Coronary artery (tissue), 2 donors: Measurements from ENCODE around the gene COL4A4.
"Not testable (repeated sequence)": the region's sequence is repeated elsewhere in the genome, so short reads cannot be mapped to it uniquely, and the experiment has no call there.

Experiments used
- DNase-seq: peaks from one replicate; pipeline ENCODE4 v3.0.0-alpha.2; 2017; ENCODE audit warnings: low spot score
- H3K27ac ChIP-seq, 2 donors: fragments of 200-600 bp; sonication (generic); one replicate each; pipeline ENCODE4 v1.5.1; 2016 to 2019
- H3K4me3 ChIP-seq: fragments of 200-600 bp; sonication (generic); 2 replicates; pipeline ENCODE4 v1.5.1; 2016; ENCODE audit warnings: mild to moderate bottlenecking, moderate library complexity
- CTCF ChIP-seq: fragments of 200-600 bp; sonication (generic); IDR thresholded peaks from one replicate; pipeline ENCODE4 v1.5.1; 2019; ENCODE audit warnings: antibody characterized with exemption

COL4A4 gene

GRCh38 chr2:227182765-227183164 lies 18.8 kb upstream of the COL4A4 start:
- TF ChIP-seq CTCF = no peak
- Histone ChIP-seq H3K27ac (no peak overlapping the region), H3K4me3 (no peak overlapping the region)
- DNase-seq = no peak

- DNase-seq = no peak
- Histone ChIP-seq H3K4me3 (peak overlapping the region; percentile 25), H3K27ac (peak overlapping the region; percentile 3 to 20)
- TF ChIP-seq CTCF = no peak
Observed at GRCh38 chr2:227180770-227181169, 16.8 kb upstream of the COL4A4 start.

- TF ChIP-seq CTCF = no peak
- peak overlapping the region; percentile 25 for H3K4me3 ChIP-seq
- DNase-seq = no peak
- peak overlapping the region; percentile 3 to 20 for H3K27ac ChIP-seq
Observed at GRCh38 chr2:227179988-227180685, 16.1 kb upstream of the COL4A4 start.

- no peak overlapping the region for H3K4me3 ChIP-seq
- DNase-seq = no peak
- no peak for TF ChIP-seq CTCF
- H3K27ac ChIP-seq = peak overlapping the region in 1 of 2 donors; percentile 32
Observed at GRCh38 chr2:227177592-227178336, 13.8 kb upstream of the COL4A4 start.

- not testable (repeated sequence) for H3K27ac ChIP-seq, DNase-seq, H3K4me3 ChIP-seq
Observed at GRCh38 chr2:227171779-227172178, 7.8 kb upstream of the COL4A4 start.

- DNase-seq = no peak
- Histone ChIP-seq H3K27ac (peak overlapping the region; percentile 75 to 88), H3K4me3 (peak overlapping the region; percentile 85)
- no peak for TF ChIP-seq CTCF
Observed at GRCh38 chr2:227164763-227165291, 822 bp upstream of the COL4A4 start.

- H3K4me3 ChIP-seq = peak overlapping the region; percentile 85
- peak overlapping the region; percentile 75 to 88 for H3K27ac ChIP-seq
- DNase-seq = no peak
- no peak for TF ChIP-seq CTCF
Observed at GRCh38 chr2:227163485-227163997, 464 bp downstream of the COL4A4 start.
